BLaER1 treated with 17β-estradiol and CSF1 and Interleukin-3, amounts not matched to agents 10 nM and 100 nM (cell line): Measurements from ENCODE around the gene LNX1.
A peak's percentile ranks its signal among the peaks of the same experiment; 100 is the strongest.

Source experiments
- H3K27ac ChIP-seq, 11 experiments: shearing (Covaris generic); formaldehyde crosslinking; 2 replicates each; pipeline ENCODE4 v1.8.1; 2022
- H3K27me3 ChIP-seq, 11 experiments: shearing (Covaris generic); formaldehyde crosslinking; 2 replicates each; pipeline ENCODE4 v1.8.1; 2022
- H3K36me3 ChIP-seq, 11 experiments: shearing (Covaris generic); formaldehyde crosslinking; 2 replicates each; pipeline ENCODE4 v1.8.1; 2022
- H3K4me1 ChIP-seq, 10 experiments: shearing (Covaris generic); formaldehyde crosslinking; 2 replicates each; pipeline ENCODE4 v1.8.1; 2022
- H3K4me2 ChIP-seq, 11 experiments: shearing (Covaris generic); formaldehyde crosslinking; 2 replicates each; pipeline ENCODE4 v1.8.1; 2022
- H3K4me3 ChIP-seq, 10 experiments: shearing (Covaris generic); formaldehyde crosslinking; 2 replicates each; pipeline ENCODE4 v1.8.1; 2022
- H3K9ac ChIP-seq, 11 experiments: shearing (Covaris generic); formaldehyde crosslinking; 2 replicates each; pipeline ENCODE4 v1.8.1; 2022
- H3K9me3 ChIP-seq, 11 experiments: shearing (Covaris generic); formaldehyde crosslinking; replicated peaks in 1 of 11; 2 replicates each; pipeline ENCODE4 v1.8.1; 2022
- H4K20me1 ChIP-seq, 11 experiments: shearing (Covaris generic); formaldehyde crosslinking; 2 replicates each; pipeline ENCODE4 v1.8.1; 2022
- Cebpa-rat ChIP-seq, 11 experiments: shearing (Covaris generic); IDR thresholded peaks; 2 replicates each; pipeline ENCODE4 v1.8.1; 2022

The LNX1 gene

GRCh38 chr4:53605783-53606182, 14.5 kb upstream of the LNX1 start:
- no peak overlapping the region for H3K4me3 ChIP-seq
- no peaks in the 10 kb centered on the region for H4K20me1 ChIP-seq
- no peak overlapping the region for H3K9ac ChIP-seq
- no peak overlapping the region for H3K27ac ChIP-seq
- H3K9me3 ChIP-seq = peaks cover 6 to 14% (median 7%) of the 10 kb centered on the region in 11 experiments; a peak in 14 of 22 replicates
- H3K27me3 ChIP-seq = no peaks in the 10 kb centered on the region
- no peak for TF ChIP-seq Cebpa-rat (IDR thresholded peaks at IDR 0.05)
- no peaks in the 10 kb centered on the region for H3K36me3 ChIP-seq
- no peak overlapping the region for H3K4me2 ChIP-seq
- peaks cover 5 to 19% (median 15%) of the 10 kb centered on the region in 10 experiments; a peak in 17 of 20 replicates for H3K4me1 ChIP-seq

- no peaks in the 10 kb centered on the region for H4K20me1 ChIP-seq
- H3K4me2 ChIP-seq = peak overlapping the region in 10 of 11 experiments; percentile 6 to 71 (median 40); a peak in 16 of 22 replicates
- H3K27me3 ChIP-seq = no peaks in the 10 kb centered on the region
- H3K27ac ChIP-seq = no peak overlapping the region
- no peaks in the 10 kb centered on the region for H3K36me3 ChIP-seq
- H3K4me3 ChIP-seq = no peak overlapping the region
- H3K4me1 ChIP-seq = peaks cover 5 to 19% (median 15%) of the 10 kb centered on the region in 10 experiments; a peak in 17 of 20 replicates
- H3K9me3 ChIP-seq = peaks cover 0 to 7% (median 0%) of the 10 kb centered on the region in 11 experiments; a peak in 3 of 22 replicates
- no peak overlapping the region for H3K9ac ChIP-seq
- TF ChIP-seq Cebpa-rat (IDR thresholded peaks at IDR 0.05) = no peak
Observed at GRCh38 chr4:53602390-53602789, 11.1 kb upstream of the LNX1 start.

GRCh38 chr4:53601251-53601764, 10.0 kb upstream of the LNX1 start:
- Histone ChIP-seq H3K9ac (no peak overlapping the region), H3K4me1 (peaks cover 5 to 19% (median 15%) of the 10 kb centered on the region in 10 experiments; a peak in 17 of 20 replicates), H3K9me3 (peaks cover 0 to 7% (median 0%) of the 10 kb centered on the region in 11 experiments; a peak in 3 of 22 replicates), H3K27me3 (no peaks in the 10 kb centered on the region), H3K36me3 (no peaks in the 10 kb centered on the region), H3K27ac (peak overlapping the region in 1 of 11 experiments; percentile 26; a peak in 2 of 22 replicates), H4K20me1 (no peaks in the 10 kb centered on the region), H3K4me3 (no peak overlapping the region), H3K4me2 (peak overlapping the region in 10 of 11 experiments; percentile 6 to 71 (median 40); a peak in 16 of 22 replicates)
- TF ChIP-seq Cebpa-rat (IDR thresholded peaks at IDR 0.05) = no peak

DNA sequence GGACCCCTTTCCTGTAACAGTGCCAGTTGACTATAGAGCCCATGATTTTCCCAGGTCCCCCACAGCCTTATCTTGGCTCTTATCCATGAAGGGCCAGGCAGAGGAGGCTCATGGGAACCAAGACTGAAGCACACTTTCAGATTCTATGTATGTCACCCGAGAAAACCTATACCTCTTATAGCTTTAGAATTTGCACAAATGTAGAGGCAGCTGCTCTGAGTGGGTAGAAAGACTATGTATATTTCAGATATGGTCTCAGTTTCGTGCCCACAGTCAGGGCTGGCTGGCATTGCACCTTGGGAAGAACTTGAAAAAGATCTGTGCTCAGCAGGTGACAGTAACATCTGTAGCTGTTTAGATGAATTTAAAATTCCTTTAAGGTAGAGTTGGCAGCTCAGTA, 8.3 kb upstream of the LNX1 start:
- H3K36me3 ChIP-seq = no peaks in the 10 kb centered on the region
- TF ChIP-seq Cebpa-rat (IDR thresholded peaks at IDR 0.05) = no peak
- H3K9me3 ChIP-seq = no peaks in the 10 kb centered on the region
- no peak overlapping the region for H3K27ac ChIP-seq
- H3K9ac ChIP-seq = no peak overlapping the region
- peaks cover 5 to 19% (median 15%) of the 10 kb centered on the region in 10 experiments; a peak in 17 of 20 replicates for H3K4me1 ChIP-seq
- no peak overlapping the region for H3K4me3 ChIP-seq
- H3K4me2 ChIP-seq = no peak overlapping the region
- no peaks in the 10 kb centered on the region for H3K27me3 ChIP-seq
- H4K20me1 ChIP-seq = no peaks in the 10 kb centered on the region

DNA sequence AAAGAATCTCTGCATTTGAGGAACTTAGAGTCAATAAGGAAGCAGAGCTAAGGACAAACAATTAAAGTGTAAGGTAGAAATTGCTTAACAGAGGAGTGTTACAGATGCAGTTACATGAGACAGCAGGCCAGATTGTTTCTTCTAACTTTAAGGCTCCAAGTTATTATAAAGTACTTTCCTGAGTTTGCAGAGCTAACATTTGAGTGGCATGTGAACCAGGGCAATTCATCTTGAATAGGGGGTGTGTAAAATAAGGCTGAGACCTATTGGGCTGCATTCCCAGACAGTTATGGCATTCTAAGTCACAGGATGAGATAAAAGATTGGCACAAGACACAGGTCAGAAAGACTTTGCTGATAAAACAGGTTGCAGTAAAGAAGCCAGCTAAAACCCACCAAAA, 7.6 kb upstream of the LNX1 start:
- no peaks in the 10 kb centered on the region for H3K9me3 ChIP-seq
- H4K20me1 ChIP-seq = no peaks in the 10 kb centered on the region
- peaks cover 0 to 19% (median 15%) of the 10 kb centered on the region in 10 experiments; a peak in 16 of 20 replicates for H3K4me1 ChIP-seq
- no peak overlapping the region for H3K4me3 ChIP-seq
- H3K4me2 ChIP-seq = no peak overlapping the region
- no peaks in the 10 kb centered on the region for H3K27me3 ChIP-seq
- H3K36me3 ChIP-seq = no peaks in the 10 kb centered on the region
- no peak overlapping the region for H3K9ac ChIP-seq
- TF ChIP-seq Cebpa-rat (IDR thresholded peaks at IDR 0.05) = no peak
- H3K27ac ChIP-seq = no peak overlapping the region

DNA sequence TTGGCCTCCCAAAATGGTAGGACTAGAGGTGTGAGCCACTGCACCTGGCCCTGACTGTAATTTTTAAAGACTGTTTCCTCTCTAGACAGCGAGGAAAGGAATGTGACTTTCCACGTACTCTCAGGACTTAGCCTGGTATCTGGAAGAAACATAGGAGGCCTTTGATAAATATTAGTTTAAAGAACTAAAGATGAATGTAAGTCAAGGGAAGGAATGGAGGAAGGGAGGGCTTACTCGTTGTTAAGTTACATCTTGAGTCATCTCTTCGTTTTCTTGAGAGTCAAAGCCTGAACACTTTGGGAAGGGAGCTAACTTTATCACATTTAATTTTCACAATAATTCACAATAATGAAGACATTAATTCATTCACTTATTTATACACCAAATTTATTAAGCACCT, 7.2 kb upstream of the LNX1 start:
- Histone ChIP-seq H3K27me3 (no peaks in the 10 kb centered on the region), H3K27ac (no peak overlapping the region)
- TF ChIP-seq Cebpa-rat (IDR thresholded peaks at IDR 0.05) = no peak

GRCh38 chr4:53596901-53597300, 5.6 kb upstream of the LNX1 start:
- Histone ChIP-seq H4K20me1 (no peaks in the 10 kb centered on the region), H3K4me2 (no peak overlapping the region), H3K4me1 (peaks cover 2 to 10% (median 9%) of the 10 kb centered on the region in 10 experiments; a peak in 17 of 20 replicates), H3K36me3 (no peaks in the 10 kb centered on the region), H3K27me3 (no peaks in the 10 kb centered on the region), H3K4me3 (no peak overlapping the region), H3K27ac (no peak overlapping the region), H3K9me3 (no peaks in the 10 kb centered on the region; a peak in 1 of 22 replicates), H3K9ac (no peak overlapping the region)
- TF ChIP-seq Cebpa-rat (IDR thresholded peaks at IDR 0.05) = no peak

More for the DNA sequence above, 7.2 kb upstream of the LNX1 start:
- peaks cover 0 to 19% (median 15%) of the 10 kb centered on the region in 10 experiments; a peak in 16 of 20 replicates for H3K4me1 ChIP-seq
- no peaks in the 10 kb centered on the region for H4K20me1 ChIP-seq
- no peaks in the 10 kb centered on the region for H3K9me3 ChIP-seq
- H3K4me3 ChIP-seq = no peak overlapping the region
- H3K4me2 ChIP-seq = no peak overlapping the region
- H3K9ac ChIP-seq = no peak overlapping the region
- no peaks in the 10 kb centered on the region for H3K36me3 ChIP-seq

- no peaks in the 10 kb centered on the region for H4K20me1 ChIP-seq
- H3K36me3 ChIP-seq = no peaks in the 10 kb centered on the region
- TF ChIP-seq Cebpa-rat (IDR thresholded peaks at IDR 0.05) = no peak
- no peak overlapping the region for H3K27ac ChIP-seq
- no peaks in the 10 kb centered on the region; a peak in 1 of 22 replicates for H3K9me3 ChIP-seq
- H3K4me3 ChIP-seq = no peak overlapping the region
- peaks cover 5 to 11% (median 7%) of the 10 kb centered on the region in 10 experiments; a peak in 15 of 20 replicates for H3K4me1 ChIP-seq
- no peak overlapping the region for H3K9ac ChIP-seq
- no peaks in the 10 kb centered on the region; a peak in 1 of 22 replicates for H3K27me3 ChIP-seq
- H3K4me2 ChIP-seq = no peak overlapping the region
Observed at GRCh38 chr4:53595834-53596233, 4.5 kb upstream of the LNX1 start.

DNA sequence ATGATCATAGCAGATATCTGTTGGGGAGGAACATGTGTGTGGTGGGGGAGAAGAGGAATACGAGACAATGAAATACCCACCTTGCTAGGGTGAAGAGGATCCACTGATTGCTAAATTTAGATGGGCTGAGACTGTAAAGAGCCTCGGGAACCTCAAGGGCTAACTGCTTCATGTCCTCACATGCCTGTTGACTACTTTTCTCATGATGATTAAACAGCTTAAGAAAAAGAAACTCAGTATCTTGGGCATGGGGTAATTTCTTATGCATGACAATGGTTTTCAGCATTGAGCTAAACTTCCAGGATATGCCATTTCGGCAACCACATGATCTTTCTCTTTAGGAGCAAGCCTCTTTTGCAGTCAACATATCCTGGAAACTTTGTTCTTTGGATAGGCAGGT, 3.9 kb upstream of the LNX1 start:
- Histone ChIP-seq H3K27me3 (no peaks in the 10 kb centered on the region; a peak in 1 of 22 replicates), H3K4me3 (no peak overlapping the region), H3K36me3 (no peaks in the 10 kb centered on the region), H4K20me1 (no peaks in the 10 kb centered on the region), H3K4me1 (peaks cover 5 to 12% (median 7%) of the 10 kb centered on the region in 10 experiments; a peak in 15 of 20 replicates), H3K9me3 (no peaks in the 10 kb centered on the region; a peak in 1 of 22 replicates), H3K27ac (no peak overlapping the region), H3K4me2 (no peak overlapping the region), H3K9ac (no peak overlapping the region)
- no peak for TF ChIP-seq Cebpa-rat (IDR thresholded peaks at IDR 0.05)

GRCh38 chr4:53593765-53594164, 2.5 kb upstream of the LNX1 start:
- Histone ChIP-seq H3K9me3 (no peaks in the 10 kb centered on the region; a peak in 1 of 22 replicates), H4K20me1 (no peaks in the 10 kb centered on the region), H3K4me3 (no peak overlapping the region), H3K27me3 (no peaks in the 10 kb centered on the region; a peak in 1 of 22 replicates), H3K36me3 (no peaks in the 10 kb centered on the region), H3K4me1 (peaks cover 5 to 12% (median 7%) of the 10 kb centered on the region in 10 experiments; a peak in 15 of 20 replicates), H3K4me2 (no peak overlapping the region), H3K9ac (no peak overlapping the region), H3K27ac (no peak overlapping the region)
- no peak for TF ChIP-seq Cebpa-rat (IDR thresholded peaks at IDR 0.05)
